Prostate gland (tissue), 2 donors: ENCODE results near the gene KCMF1.

ENCODE experiments used
- CTCF ChIP-seq, 4 experiments: fragments of 200-600 bp in 2 of 4; fragments of 450-650 bp in 2 of 4; sonication (generic) in 2 of 4; IDR thresholded peaks; 1 replicate in 3 of 4; 2 replicates in 1 of 4; pipeline ENCODE4 v1.5.1; 2016 to 2019; ENCODE audit warnings: antibody characterized with exemption in 4 of 4, mild to moderate bottlenecking in 2 of 4, moderate library complexity in 2 of 4
- POLR2AphosphoS5 ChIP-seq: sonication (generic); formaldehyde crosslinking; IDR thresholded peaks from one replicate; pipeline ENCODE4 v1.6.1; 2017; ENCODE audit warnings: antibody characterized with exemption

- no peak for TF ChIP-seq CTCF (IDR thresholded peaks at IDR 0.05)
- no peak for TF ChIP-seq POLR2AphosphoS5
These were observed 63.2 kb downstream of the KCMF1 start for GRCh38 chr2:85034158-85034557.
